ENCODE data around the gene LMTK3.

The LMTK3 gene

DNA sequence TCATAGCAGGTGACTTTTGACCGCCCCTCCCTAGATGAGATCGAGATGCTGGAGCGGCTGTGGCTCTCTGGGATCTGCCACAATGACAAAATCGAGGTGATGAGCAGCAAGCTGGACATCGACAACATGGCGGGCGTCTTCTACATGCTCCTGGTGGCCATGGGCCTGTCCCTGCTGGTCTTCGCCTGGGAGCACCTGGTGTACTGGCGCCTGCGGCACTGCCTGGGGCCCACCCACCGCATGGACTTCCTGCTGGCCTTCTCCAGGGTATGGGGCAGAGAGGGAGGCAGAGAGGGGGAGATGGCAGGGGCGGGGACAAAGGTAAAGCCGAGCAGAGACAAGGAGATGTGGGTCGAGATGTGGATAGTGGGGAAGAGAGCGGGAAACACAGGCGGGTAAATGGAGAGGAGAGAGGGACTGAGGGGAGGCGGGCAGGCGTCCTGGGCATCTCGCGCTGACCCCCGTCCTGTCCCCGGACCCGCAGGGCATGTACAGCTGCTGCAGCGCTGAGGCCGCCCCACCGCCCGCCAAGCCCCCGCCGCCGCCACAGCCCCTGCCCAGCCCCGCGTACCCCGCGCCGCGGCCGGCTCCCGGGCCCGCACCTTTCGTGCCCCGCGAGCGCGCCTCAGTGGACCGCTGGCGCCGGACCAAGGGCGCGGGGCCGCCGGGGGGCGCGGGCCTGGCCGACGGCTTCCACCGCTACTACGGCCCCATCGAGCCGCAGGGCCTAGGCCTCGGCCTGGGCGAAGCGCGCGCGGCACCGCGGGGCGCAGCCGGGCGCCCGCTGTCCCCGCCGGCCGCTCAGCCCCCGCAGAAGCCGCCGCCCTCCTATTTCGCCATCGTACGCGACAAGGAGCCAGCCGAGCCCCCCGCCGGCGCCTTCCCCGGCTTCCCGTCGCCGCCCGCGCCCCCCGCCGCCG, 69.3 kb downstream of the LMTK3 start:
- no peak for DNase-seq (ENCODE audit: low read depth, low spot score)
- H3K9ac ChIP-seq (ENCODE audit: insufficient read length, low read depth), result no peak overlapping the region
- TF ChIP-seq YY1 (IDR thresholded peaks at IDR 0.05; ENCODE audit: insufficient read depth, insufficient read length) (no peak), ZNF274 (IDR thresholded peaks at IDR 0.05; ENCODE audit: low read depth, low read length) (no peak), SUZ12 (IDR thresholded peaks at IDR 0.05; ENCODE audit: extremely low read depth, insufficient read depth, insufficient read length) (no peak)

GRCh38 chr19:48441360-48442050, 70.1 kb downstream of the LMTK3 start:
- TF ChIP-seq ZNF274 (IDR thresholded peaks at IDR 0.05; ENCODE audit: low read depth, low read length), result no peak
- TF ChIP-seq SUZ12 (IDR thresholded peaks at IDR 0.05; ENCODE audit: extremely low read depth, insufficient read depth, insufficient read length), result no peak
- TF ChIP-seq YY1 (IDR thresholded peaks at IDR 0.05; ENCODE audit: insufficient read depth, insufficient read length), result no peak
- Histone ChIP-seq H3K9ac (ENCODE audit: insufficient read length, low read depth) (no peak overlapping the region), H3K36me3 (ENCODE audit: insufficient read depth, insufficient read length, low read length) (peaks cover 3% of the 10 kb centered on the region), H3K27me3 (ENCODE audit: insufficient read depth, insufficient read length) (peaks cover 24% of the 10 kb centered on the region), H3K4me3 (ENCODE audit: insufficient read length, low read depth) (no peak overlapping the region), H3K4me1 (ENCODE audit: insufficient read depth, insufficient read length) (peaks cover 5% of the 10 kb centered on the region), H3K9me3 (ENCODE audit: insufficient read depth, low read length) (no peaks in the 10 kb centered on the region)
- no peak for DNase-seq (ENCODE audit: low read depth, low spot score)

More for the DNA sequence above, 69.3 kb downstream of the LMTK3 start:
- no peak overlapping the region for H3K4me3 ChIP-seq (ENCODE audit: insufficient read length, low read depth)
- H3K27me3 ChIP-seq (ENCODE audit: insufficient read depth, insufficient read length), result peaks cover 24% of the 10 kb centered on the region
- H3K36me3 ChIP-seq (ENCODE audit: insufficient read depth, insufficient read length, low read length), result peaks cover 6% of the 10 kb centered on the region
- H3K9me3 ChIP-seq (ENCODE audit: insufficient read depth, low read length), result no peaks in the 10 kb centered on the region
- peaks cover 5% of the 10 kb centered on the region for H3K4me1 ChIP-seq (ENCODE audit: insufficient read depth, insufficient read length)

- Histone ChIP-seq H3K9ac (ENCODE audit: insufficient read length, low read depth) (no peak overlapping the region), H3K4me3 (ENCODE audit: insufficient read length, low read depth) (no peak overlapping the region), H3K27me3 (ENCODE audit: insufficient read depth, insufficient read length) (peaks cover 1% of the 10 kb centered on the region), H3K9me3 (ENCODE audit: insufficient read depth, low read length) (no peaks in the 10 kb centered on the region), H3K4me1 (ENCODE audit: insufficient read depth, insufficient read length) (peaks cover 3% of the 10 kb centered on the region), H3K36me3 (ENCODE audit: insufficient read depth, insufficient read length, low read length) (no peaks in the 10 kb centered on the region)
- TF ChIP-seq ZNF274 (IDR thresholded peaks at IDR 0.05; ENCODE audit: low read depth, low read length), result no peak
- no peak for TF ChIP-seq YY1 (IDR thresholded peaks at IDR 0.05; ENCODE audit: insufficient read depth, insufficient read length)
- no peak for TF ChIP-seq SUZ12 (IDR thresholded peaks at IDR 0.05; ENCODE audit: extremely low read depth, insufficient read depth, insufficient read length)
- no peak for DNase-seq (ENCODE audit: low read depth, low spot score)
These were observed 75.0 kb downstream of the LMTK3 start for GRCh38 chr19:48436586-48436985.
